ENCODE data around the gene TARDBP.
A peak's percentile ranks its signal among the peaks of the same experiment; 100 is the strongest.
"Not testable (repeated sequence)": the region's sequence is repeated elsewhere in the genome, so short reads cannot be mapped to it uniquely, and the experiment has no call there.

Gene TARDBP

GRCh38 chr1:11053758-11054137 lies 41.3 kb downstream of the TARDBP start:
- DNase-seq: no peak
- in situ Hi-C loops (cut with MboI; ENCODE audit: low pct_unique_long_range_greater_than_20kb, low sequenced_read_pairs): no loop called here

GRCh38 chr1:11054181-11054580 lies 41.7 kb downstream of the TARDBP start:
- no peak for DNase-seq
- in situ Hi-C loops (cut with MboI; ENCODE audit: low pct_unique_long_range_greater_than_20kb, low sequenced_read_pairs): no loop called here

- in situ Hi-C loops (cut with MboI; ENCODE audit: low pct_unique_long_range_greater_than_20kb, low sequenced_read_pairs): no loop called here
- no peak for DNase-seq
These were observed 42.2 kb downstream of the TARDBP start for GRCh38 chr1:11054666-11055065.

GRCh38 chr1:11055676-11056075 lies 43.2 kb downstream of the TARDBP start:
- in situ Hi-C loops (cut with MboI; ENCODE audit: low pct_unique_long_range_greater_than_20kb, low sequenced_read_pairs): no loop called here
- DNase-seq: no peak

GRCh38 chr1:11056504-11056903 lies 44.0 kb downstream of the TARDBP start:
- in situ Hi-C loops (cut with MboI; ENCODE audit: low pct_unique_long_range_greater_than_20kb, low sequenced_read_pairs): no loop called here
- no peak for DNase-seq

GRCh38 chr1:11057477-11057876 lies 45.0 kb downstream of the TARDBP start:
- DNase-seq: no peak
- in situ Hi-C loops (cut with MboI; ENCODE audit: low pct_unique_long_range_greater_than_20kb, low sequenced_read_pairs): no loop called here

- in situ Hi-C loops (cut with MboI; ENCODE audit: low pct_unique_long_range_greater_than_20kb, low sequenced_read_pairs): no loop called here
- DNase-seq: no peak
These were observed 45.6 kb downstream of the TARDBP start for GRCh38 chr1:11058026-11058425.

- in situ Hi-C loops (cut with MboI; ENCODE audit: low pct_unique_long_range_greater_than_20kb, low sequenced_read_pairs): no loop called here
- no peak for DNase-seq
These were observed 46.2 kb downstream of the TARDBP start for GRCh38 chr1:11058595-11059154.

- peak; percentile 42 for DNase-seq
- in situ Hi-C loops (cut with MboI; ENCODE audit: low pct_unique_long_range_greater_than_20kb, low sequenced_read_pairs): no loop called here
These were observed 46.9 kb downstream of the TARDBP start for GRCh38 chr1:11059155-11059967.

GRCh38 chr1:11059968-11060830 lies 47.7 kb downstream of the TARDBP start, which contains the start of gene SRM:
TSS of gene SRM (minus strand) at chr1:11060018. CDS start at chr1:11059943, 75 bp downstream.
- in situ Hi-C loops (cut with MboI; ENCODE audit: low pct_unique_long_range_greater_than_20kb, low sequenced_read_pairs): no loop called here
- DNase-seq: peak; percentile 89

- in situ Hi-C loops (cut with MboI; ENCODE audit: low pct_unique_long_range_greater_than_20kb, low sequenced_read_pairs): no loop called here
These were observed 49.4 kb downstream of the TARDBP start for GRCh38 chr1:11061652-11062365.

GRCh38 chr1:11062965-11063401 lies 50.5 kb downstream of the TARDBP start:
- DNase-seq: peak; percentile 82
- in situ Hi-C loops (cut with MboI; ENCODE audit: low pct_unique_long_range_greater_than_20kb, low sequenced_read_pairs): no loop called here

More at GRCh38 chr1:11061652-11062365, 49.4 kb downstream of the TARDBP start:
- DNase-seq: peak; percentile 21

GRCh38 chr1:11063937-11064537 lies 51.6 kb downstream of the TARDBP start:
- in situ Hi-C loops (cut with MboI; ENCODE audit: low pct_unique_long_range_greater_than_20kb, low sequenced_read_pairs); DNase-seq: not testable (repeated sequence)

- in situ Hi-C loops (cut with MboI; ENCODE audit: low pct_unique_long_range_greater_than_20kb, low sequenced_read_pairs): no loop called here
- DNase-seq: no peak
These were observed 52.5 kb downstream of the TARDBP start for GRCh38 chr1:11064942-11065341.

GRCh38 chr1:11065796-11066195 lies 53.3 kb downstream of the TARDBP start:
- in situ Hi-C loops (cut with MboI; ENCODE audit: low pct_unique_long_range_greater_than_20kb, low sequenced_read_pairs): no loop called here
- DNase-seq: no peak

- DNase-seq: no peak
- in situ Hi-C loops (cut with MboI; ENCODE audit: low pct_unique_long_range_greater_than_20kb, low sequenced_read_pairs): no loop called here
These were observed 55.5 kb downstream of the TARDBP start for GRCh38 chr1:11067716-11068599.

- in situ Hi-C loops (cut with MboI; ENCODE audit: low pct_unique_long_range_greater_than_20kb, low sequenced_read_pairs): no loop called here
- DNase-seq: no peak
These were observed 56.4 kb downstream of the TARDBP start for GRCh38 chr1:11068600-11069473.
